ENCODE results near the gene ZFP37.

Gene ZFP37

DNA sequence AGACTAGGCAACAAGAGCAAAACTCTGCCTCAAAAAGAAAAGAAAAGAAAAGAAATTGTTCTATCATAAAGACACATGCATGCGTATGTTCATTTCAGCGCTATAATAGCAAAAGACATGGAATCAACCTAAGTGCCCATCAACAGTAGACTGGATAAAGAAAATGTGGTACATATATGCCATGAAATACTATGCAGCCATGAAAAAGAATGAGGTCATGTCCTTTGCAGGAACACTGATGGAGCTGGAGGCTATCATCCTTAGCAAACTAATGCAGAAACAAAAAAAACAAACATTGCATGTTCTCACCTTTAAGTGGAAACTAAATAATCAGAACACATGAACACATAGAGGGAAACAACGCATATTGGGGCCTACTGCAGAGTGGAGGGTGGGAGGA lies 38.3 kb downstream of the ZFP37 start:
- in situ Hi-C loops (cut with MboI; ENCODE audit: low sequenced_read_pairs) = no loop called here
- Histone ChIP-seq H3K4me1 (no peaks in the 10 kb centered on the region), H3K36me3 (replicated peaks) (no peaks in the 10 kb centered on the region), H3K27me3 (ENCODE audit: low read depth) (no peaks in the 10 kb centered on the region), H3K4me3 (no peak overlapping the region), H3K9me3 (no peaks in the 10 kb centered on the region)
- DNase-seq (ENCODE audit: low spot score in 2 of 2) = no peak

DNA sequence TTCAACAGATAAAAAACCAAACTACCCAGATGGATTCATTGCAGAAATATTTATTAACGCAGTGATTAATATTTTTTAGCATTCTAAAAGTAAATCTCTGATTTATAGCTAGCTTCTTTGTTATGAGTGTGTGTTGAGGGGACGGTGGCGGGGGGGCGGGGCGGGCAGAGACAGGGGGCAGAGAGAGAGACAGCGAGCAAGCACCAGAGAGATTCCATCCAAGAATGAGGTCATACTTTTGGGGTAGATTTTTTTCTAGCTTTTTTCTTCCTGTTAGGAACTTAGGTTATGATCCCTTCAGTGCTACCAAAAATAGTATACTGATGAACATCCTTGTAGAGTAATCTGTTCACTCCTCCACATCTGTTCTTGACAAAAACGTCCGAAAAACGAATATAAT lies 44.0 kb downstream of the ZFP37 start:
- Histone ChIP-seq H3K9me3 (no peaks in the 10 kb centered on the region), H3K4me3 (no peak overlapping the region)
- in situ Hi-C loops (cut with MboI; ENCODE audit: low sequenced_read_pairs) = no loop called here

DNA sequence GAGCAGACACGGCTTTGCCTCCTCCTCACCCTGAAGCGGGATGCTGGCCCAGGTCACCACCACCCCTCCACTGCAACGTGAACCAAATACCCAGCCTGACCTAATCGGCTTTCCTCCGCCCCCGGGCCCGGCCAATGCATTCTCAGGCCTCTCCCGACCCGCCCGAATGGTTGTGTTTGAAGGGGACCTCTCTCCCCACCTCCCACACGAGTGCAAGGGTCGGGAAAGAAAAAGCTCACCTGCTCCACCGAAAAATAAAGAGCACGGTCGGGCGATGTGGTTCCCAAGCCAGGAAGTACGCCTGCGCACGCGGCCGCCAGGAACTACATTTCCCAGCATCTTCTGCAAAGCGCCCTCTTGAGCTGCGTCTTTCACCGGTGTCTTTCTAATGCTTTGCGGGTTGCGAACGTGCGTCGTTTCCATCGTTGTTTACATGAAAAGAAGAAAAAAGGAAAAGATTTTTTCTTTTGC lies 44.6 kb downstream of the ZFP37 start, which contains the start of gene ZNF883:
Gene ZNF883 (minus strand): TSS at position 282 of the 471 bp plus-strand sequence.
- Histone ChIP-seq H3K36me3 (replicated peaks) (no peaks in the 10 kb centered on the region), H3K9me3 (no peaks in the 10 kb centered on the region), H3K4me1 (no peaks in the 10 kb centered on the region), H3K27me3 (ENCODE audit: low read depth) (no peaks in the 10 kb centered on the region), H3K4me3 (no peak within 1 kb of the TSS)
- in situ Hi-C loops (cut with MboI; ENCODE audit: low sequenced_read_pairs) = no loop called here
- no peak for DNase-seq (ENCODE audit: low spot score in 2 of 2)

More for the DNA sequence above, 44.0 kb downstream of the ZFP37 start:
- no peak for DNase-seq (ENCODE audit: low spot score in 2 of 2)
- no peaks in the 10 kb centered on the region for H3K27me3 ChIP-seq (ENCODE audit: low read depth)
- no peaks in the 10 kb centered on the region for H3K4me1 ChIP-seq
- H3K36me3 ChIP-seq (replicated peaks) = no peaks in the 10 kb centered on the region

DNA sequence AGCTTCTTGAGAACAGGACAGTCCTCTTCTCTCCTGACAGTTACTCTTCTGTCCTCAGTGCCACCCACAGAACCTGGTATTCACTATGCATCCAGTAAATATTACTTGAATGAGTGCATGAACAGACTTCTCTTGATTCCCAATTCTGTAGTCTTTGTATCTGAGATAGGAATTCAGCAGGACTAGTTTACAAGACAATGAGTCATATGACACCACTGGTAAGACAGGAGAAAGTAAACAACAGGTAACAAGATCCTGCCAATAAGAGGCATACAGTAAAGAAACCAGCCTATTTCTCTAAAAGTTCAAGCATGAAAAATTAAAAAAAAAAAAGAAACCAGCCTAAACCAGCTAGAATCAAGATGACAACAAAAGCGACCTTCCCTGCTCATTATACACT lies 50.7 kb downstream of the ZFP37 start:
- H3K4me1 ChIP-seq = no peaks in the 10 kb centered on the region
- no peak overlapping the region for H3K4me3 ChIP-seq
- in situ Hi-C loops (cut with MboI; ENCODE audit: low sequenced_read_pairs) = no loop called here
- no peak for DNase-seq (ENCODE audit: low spot score in 2 of 2)
- H3K9me3 ChIP-seq = no peaks in the 10 kb centered on the region
- H3K36me3 ChIP-seq (replicated peaks) = no peaks in the 10 kb centered on the region
- no peaks in the 10 kb centered on the region for H3K27me3 ChIP-seq (ENCODE audit: low read depth)

DNA sequence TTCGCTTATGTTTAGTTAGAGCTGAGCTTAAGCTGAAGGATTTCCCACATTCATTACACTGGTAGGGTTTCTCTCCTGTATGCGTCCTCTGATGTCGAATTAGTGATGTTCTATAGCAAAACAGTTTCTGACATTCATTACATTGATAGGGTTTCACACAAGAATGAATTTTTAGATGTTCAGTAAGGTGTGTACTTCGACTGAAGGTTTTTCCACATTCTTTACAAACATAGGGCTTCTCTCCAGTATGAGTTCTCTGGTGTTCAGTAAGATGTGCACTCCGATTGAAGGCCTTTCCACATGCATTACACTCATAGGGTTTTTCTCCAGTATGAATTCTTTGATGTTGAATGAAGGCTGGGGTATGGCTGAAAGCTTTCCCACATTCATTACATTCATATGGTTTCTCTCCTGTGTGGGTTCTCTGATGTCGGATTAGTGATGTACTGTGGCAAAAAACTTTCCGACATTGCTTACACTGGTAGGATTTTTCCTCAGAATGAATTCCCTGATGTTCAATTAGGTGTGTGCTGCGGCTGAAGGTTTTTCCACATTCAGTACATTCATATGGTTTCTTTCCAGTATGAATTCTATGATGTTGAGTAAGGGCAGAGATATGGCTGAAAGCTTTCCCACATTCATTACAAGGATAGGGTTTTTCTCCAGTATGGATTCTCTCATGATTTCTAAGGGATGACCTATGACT lies 59.1 kb downstream of the ZFP37 start:
- H3K4me1 ChIP-seq = no peaks in the 10 kb centered on the region
- no peak overlapping the region for H3K4me3 ChIP-seq
- H3K27me3 ChIP-seq (ENCODE audit: low read depth) = no peaks in the 10 kb centered on the region
- DNase-seq (ENCODE audit: low spot score in 2 of 2) = no peak
- peaks cover 2% of the 10 kb centered on the region; the same call in 1 of the 2 replicates for H3K9me3 ChIP-seq
- H3K36me3 ChIP-seq (replicated peaks) = no peaks in the 10 kb centered on the region
- in situ Hi-C loops (cut with MboI; ENCODE audit: low sequenced_read_pairs) = no loop called here

All from HAP-1 (cell line).